ENCODE results near the gene AP1G1. TPM values are rescaled to one million over a fixed set of nuclear protein-coding genes. Genes with fewer than 3 reads are reported as not detected.
A peak's percentile ranks its signal among the peaks of the same experiment; 100 is the strongest.

AP1G1 gene
- total and polyA plus RNA-seq, 10 of the 15 experiments (the other 5 are each of a cell fraction or from before 2014, with no cell fraction given), result 5.9 to 83.7 (median 47.8) TPM

DNA sequence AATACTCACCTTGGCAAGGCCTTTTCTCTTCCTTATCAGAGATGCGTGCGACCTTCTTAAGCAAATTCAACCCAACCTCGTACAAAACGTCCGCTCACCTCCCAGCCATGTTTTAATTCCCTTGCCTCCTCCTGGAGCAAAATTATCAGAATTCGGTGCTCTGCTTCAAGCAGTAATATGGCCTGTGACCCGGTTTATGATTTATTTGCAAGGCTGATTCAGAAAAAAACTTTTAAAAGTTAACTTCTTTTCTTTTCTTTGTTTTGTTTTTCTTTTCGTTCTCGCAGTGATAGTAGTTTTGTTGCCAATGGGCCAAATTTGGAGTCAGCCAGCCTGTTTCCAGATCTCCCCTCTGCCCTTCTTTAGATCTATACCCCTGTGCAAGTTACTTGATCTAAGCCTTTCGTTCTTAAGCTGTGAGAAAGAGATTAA is 84.3 kb downstream of the AP1G1 start, which contains the start of gene PHLPP2:
PHLPP2 (minus strand) TSS at position 382 of the 432 bp plus-strand sequence. CDS start 9,906 bp downstream, outside the sequence.
- ChIA-PET POLR2A (interaction anchor here (0.6 kb wide), 1 partner anchor 841 kb away, joined by 3 read pairs; no protein-coding TSS in a partner anchor), RAD21 (ENCODE audit: unreplicated experiment) (interaction anchor here (0.8 to 1.5 kb wide), 3 partner anchors 158 to 160 kb away, joined by 3 to 5 read pairs (median 3); partner anchors contain the start of gene ZNF821), SMC1A (ENCODE audit: uncharacterized antibody, unreplicated experiment) (no interaction called here), CTCF (interaction anchor here (0.6 kb wide), 1 partner anchor 404 kb away, joined by 3 read pairs; no protein-coding TSS in a partner anchor)
- TF ChIP-seq, protein P1, sequence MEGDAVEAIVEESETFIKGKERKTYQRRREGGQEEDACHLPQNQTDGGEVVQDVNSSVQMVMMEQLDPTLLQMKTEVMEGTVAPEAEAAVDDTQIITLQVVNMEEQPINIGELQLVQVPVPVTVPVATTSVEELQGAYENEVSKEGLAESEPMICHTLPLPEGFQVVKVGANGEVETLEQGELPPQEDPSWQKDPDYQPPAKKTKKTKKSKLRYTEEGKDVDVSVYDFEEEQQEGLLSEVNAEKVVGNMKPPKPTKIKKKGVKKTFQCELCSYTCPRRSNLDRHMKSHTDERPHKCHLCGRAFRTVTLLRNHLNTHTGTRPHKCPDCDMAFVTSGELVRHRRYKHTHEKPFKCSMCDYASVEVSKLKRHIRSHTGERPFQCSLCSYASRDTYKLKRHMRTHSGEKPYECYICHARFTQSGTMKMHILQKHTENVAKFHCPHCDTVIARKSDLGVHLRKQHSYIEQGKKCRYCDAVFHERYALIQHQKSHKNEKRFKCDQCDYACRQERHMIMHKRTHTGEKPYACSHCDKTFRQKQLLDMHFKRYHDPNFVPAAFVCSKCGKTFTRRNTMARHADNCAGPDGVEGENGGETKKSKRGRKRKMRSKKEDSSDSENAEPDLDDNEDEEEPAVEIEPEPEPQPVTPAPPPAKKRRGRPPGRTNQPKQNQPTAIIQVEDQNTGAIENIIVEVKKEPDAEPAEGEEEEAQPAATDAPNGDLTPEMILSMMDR (IDR thresholded peaks at IDR 0.05 in 2 of 3, conservative IDR thresholded peaks at IDR 0.05 in 1 of 3; ENCODE audit: control insufficient read depth in 2 of 3, extremely low read depth in 1 of 3, insufficient read depth in 1 of 3, low read depth in 3 of 3, low read length in 3 of 3), result peak in 1 of 3 experiments; percentile 5; a peak in 1 of 6 replicates
- TF ChIP-seq, protein P2, sequence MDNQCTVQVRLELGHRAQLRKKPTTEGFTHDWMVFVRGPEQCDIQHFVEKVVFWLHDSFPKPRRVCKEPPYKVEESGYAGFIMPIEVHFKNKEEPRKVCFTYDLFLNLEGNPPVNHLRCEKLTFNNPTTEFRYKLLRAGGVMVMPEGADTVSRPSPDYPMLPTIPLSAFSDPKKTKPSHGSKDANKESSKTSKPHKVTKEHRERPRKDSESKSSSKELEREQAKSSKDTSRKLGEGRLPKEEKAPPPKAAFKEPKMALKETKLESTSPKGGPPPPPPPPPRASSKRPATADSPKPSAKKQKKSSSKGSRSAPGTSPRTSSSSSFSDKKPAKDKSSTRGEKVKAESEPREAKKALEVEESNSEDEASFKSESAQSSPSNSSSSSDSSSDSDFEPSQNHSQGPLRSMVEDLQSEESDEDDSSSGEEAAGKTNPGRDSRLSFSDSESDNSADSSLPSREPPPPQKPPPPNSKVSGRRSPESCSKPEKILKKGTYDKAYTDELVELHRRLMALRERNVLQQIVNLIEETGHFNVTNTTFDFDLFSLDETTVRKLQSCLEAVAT (IDR thresholded peaks at IDR 0.05), result no peak
- H2AFZ ChIP-seq (ENCODE audit: control insufficient read depth, low read depth, low read length), result peak within 1 kb of the TSS; percentile 90
- intact Hi-C loops (cut with micrococcal nuclease; ENCODE audit: unreplicated experiment) (no loop called here), in situ Hi-C loops (cut with MboI) (no loop called here)
- FAIRE-seq (no peak), ATAC-seq (no peak), DNase-seq (ENCODE audit: low read depth, low spot score) (no peak)
- H4K20me1 ChIP-seq (ENCODE audit: control insufficient read depth, insufficient read depth), result no peaks in the 10 kb centered on the region
- H3K36me3 ChIP-seq (ENCODE audit: control insufficient read depth in 2 of 2, insufficient read depth in 2 of 2, low read length in 1 of 2), result no peaks in the 10 kb centered on the region
- peak within 1 kb of the TSS; percentile 67 for H3K9ac ChIP-seq (ENCODE audit: control insufficient read depth, insufficient read depth, low read length)
- H3K4me3 ChIP-seq, result peak within 1 kb of the TSS; percentile 81
- H3K79me2 ChIP-seq (ENCODE audit: control insufficient read depth, insufficient read depth, low read length), result peaks cover 5% of the 10 kb centered on the region
- peak within 1 kb of the TSS; percentile 58 for H3K27ac ChIP-seq (ENCODE audit: control insufficient read depth, insufficient read depth)
- peak within 1 kb of the TSS; percentile 85 for H3K4me2 ChIP-seq (ENCODE audit: control insufficient read depth, insufficient read depth)
- no peaks in the 10 kb centered on the region for H3K9me3 ChIP-seq (replicated peaks; ENCODE audit: control insufficient read depth, insufficient read depth, low read length)
- no TSS peak for BruUV-seq (replicated peaks)
- no peaks in the 10 kb centered on the region for H3K27me3 ChIP-seq (replicated peaks in 1 of 2; ENCODE audit: control insufficient read depth in 2 of 2, insufficient read depth in 2 of 2, low read length in 1 of 2)
- peaks cover 14% of the 10 kb centered on the region for H3K4me1 ChIP-seq (ENCODE audit: control insufficient read depth, insufficient read depth, low read length)
- WGBS (ENCODE audit: insufficient coverage, insufficient replicate concordance, low lambda C conversion rate, missing lambda C conversion rate), result 63% methylated on average over 10 of the region's 10 CpGs
